MM.1S (cell line): Measurements from ENCODE around the gene CHCHD3.

ENCODE experiments used
- DNase-seq: peaks from one replicate; pipeline ENCODE4 v3.0.0-alpha.2; 2015
- H2AFZ ChIP-seq: fragments of 300-600 bp; sonication (generic); 2 replicates; pipeline ENCODE4 v1.6.0; 2016; ENCODE audit warnings: antibody characterized with exemption, low read length
- H3F3A ChIP-seq: fragments of 300-600 bp; sonication (generic); 2 replicates; pipeline ENCODE4 v1.6.1; 2016; ENCODE audit warnings: mild to moderate bottlenecking, antibody characterized with exemption, low read length, moderate library complexity, mixed read lengths; ENCODE audit not compliant: insufficient read depth
- H3K27ac ChIP-seq: fragments of 300-600 bp; sonication (generic); 2 replicates; pipeline ENCODE4 v1.5.1; 2016; ENCODE audit warnings: mild to moderate bottlenecking, low read length
- H3K27me3 ChIP-seq: fragments of 300-600 bp; sonication (generic); replicated peaks from 2 replicates; pipeline ENCODE4 v1.6.0; 2016; ENCODE audit warnings: low read length; ENCODE audit not compliant: insufficient read depth
- H3K36me3 ChIP-seq: fragments of 300-600 bp; sonication (generic); replicated peaks from 2 replicates; pipeline ENCODE4 v1.6.1; 2016; ENCODE audit warnings: mild to moderate bottlenecking, low read length, mixed read lengths; ENCODE audit not compliant: insufficient read depth
- H3K4me1 ChIP-seq: fragments of 300-600 bp; sonication (generic); 2 replicates; pipeline ENCODE4 v1.6.1; 2016; ENCODE audit warnings: low read length, mixed read lengths
- H3K4me2 ChIP-seq: fragments of 300-600 bp; sonication (generic); 2 replicates; pipeline ENCODE4 v1.6.0; 2016; ENCODE audit warnings: low read depth, low read length
- H3K4me3 ChIP-seq: fragments of 300-600 bp; sonication (generic); 2 replicates; pipeline ENCODE4 v1.5.1; 2016; ENCODE audit warnings: low read length, mixed read lengths
- H3K79me2 ChIP-seq: fragments of 300-600 bp; sonication (generic); 2 replicates; pipeline ENCODE4 v1.6.1; 2016; ENCODE audit warnings: mixed run types, low read length, mixed read lengths
- H3K9ac ChIP-seq: fragments of 300-600 bp; sonication (generic); 2 replicates; pipeline ENCODE4 v1.6.1; 2016; ENCODE audit warnings: low read length, mixed read lengths
- H3K9me2 ChIP-seq: fragments of 300-600 bp; sonication (generic); replicated peaks from 2 replicates; pipeline ENCODE4 v1.6.1; 2016; ENCODE audit warnings: mild to moderate bottlenecking, low read length, mixed read lengths; ENCODE audit not compliant: insufficient read depth
- H3K9me3 ChIP-seq: fragments of 300-600 bp; sonication (generic); replicated peaks from 2 replicates; pipeline ENCODE4 v1.6.1; 2016; ENCODE audit warnings: mild to moderate bottlenecking, low read length, mixed read lengths; ENCODE audit not compliant: insufficient read depth
- H4K20me1 ChIP-seq: fragments of 300-600 bp; sonication (generic); 2 replicates; pipeline ENCODE4 v1.6.1; 2016; ENCODE audit warnings: mild to moderate bottlenecking, low read length, moderate library complexity, mixed read lengths; ENCODE audit not compliant: insufficient read depth
- EZH2 ChIP-seq: fragments of 300-600 bp; sonication (generic); optimal IDR thresholded peaks from 2 replicates; pipeline ENCODE3; 2017; ENCODE audit warnings: low read depth, mild to moderate bottlenecking, antibody characterized with exemption, low read length, mixed read lengths
- EZH2phosphoT487 ChIP-seq: fragments of 300-600 bp; sonication (generic); IDR thresholded peaks from 2 replicates; pipeline ENCODE4 v1.6.1; 2018; ENCODE audit warnings: antibody characterized with exemption, low read length
- TF ChIP-seq, protein P1 (sequence below): fragments of 300-600 bp; sonication (generic); IDR thresholded peaks from 2 replicates; pipeline ENCODE4 v1.5.1; 2016; ENCODE audit warnings: antibody characterized with exemption, low read length, mixed read lengths

Gene CHCHD3

GRCh38 chr7:133059263-133059662, 22.6 kb downstream of the CHCHD3 start:
- no peaks in the 10 kb centered on the region for H3F3A ChIP-seq
- TF ChIP-seq EZH2phosphoT487: no peak
- TF ChIP-seq, protein P1, sequence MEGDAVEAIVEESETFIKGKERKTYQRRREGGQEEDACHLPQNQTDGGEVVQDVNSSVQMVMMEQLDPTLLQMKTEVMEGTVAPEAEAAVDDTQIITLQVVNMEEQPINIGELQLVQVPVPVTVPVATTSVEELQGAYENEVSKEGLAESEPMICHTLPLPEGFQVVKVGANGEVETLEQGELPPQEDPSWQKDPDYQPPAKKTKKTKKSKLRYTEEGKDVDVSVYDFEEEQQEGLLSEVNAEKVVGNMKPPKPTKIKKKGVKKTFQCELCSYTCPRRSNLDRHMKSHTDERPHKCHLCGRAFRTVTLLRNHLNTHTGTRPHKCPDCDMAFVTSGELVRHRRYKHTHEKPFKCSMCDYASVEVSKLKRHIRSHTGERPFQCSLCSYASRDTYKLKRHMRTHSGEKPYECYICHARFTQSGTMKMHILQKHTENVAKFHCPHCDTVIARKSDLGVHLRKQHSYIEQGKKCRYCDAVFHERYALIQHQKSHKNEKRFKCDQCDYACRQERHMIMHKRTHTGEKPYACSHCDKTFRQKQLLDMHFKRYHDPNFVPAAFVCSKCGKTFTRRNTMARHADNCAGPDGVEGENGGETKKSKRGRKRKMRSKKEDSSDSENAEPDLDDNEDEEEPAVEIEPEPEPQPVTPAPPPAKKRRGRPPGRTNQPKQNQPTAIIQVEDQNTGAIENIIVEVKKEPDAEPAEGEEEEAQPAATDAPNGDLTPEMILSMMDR: no peak
- TF ChIP-seq EZH2: no peak
- H4K20me1 ChIP-seq: peaks cover 11% of the 10 kb centered on the region; the same call in 1 of the 2 replicates
- no peak overlapping the region for H3K4me2 ChIP-seq
- H3K9me3 ChIP-seq: no peaks in the 10 kb centered on the region
- H2AFZ ChIP-seq: no peak overlapping the region
- no peaks in the 10 kb centered on the region for H3K27me3 ChIP-seq
- H3K79me2 ChIP-seq: peaks cover 91% of the 10 kb centered on the region
- H3K4me3 ChIP-seq: no peak overlapping the region
- H3K27ac ChIP-seq: no peak overlapping the region
- H3K4me1 ChIP-seq: 0 out of 2 replicates have a peak, but pooled peaks cover 3% of the 10 kb centered on the region
- H3K9me2 ChIP-seq: no peaks in the 10 kb centered on the region
- DNase-seq: no peak
- H3K9ac ChIP-seq: no peak overlapping the region
- H3K36me3 ChIP-seq: no peaks in the 10 kb centered on the region

GRCh38 chr7:133056370-133057238, 25.3 kb downstream of the CHCHD3 start:
- Histone ChIP-seq H3K4me1 (0 out of 2 replicates have a peak, but pooled peaks cover 3% of the 10 kb centered on the region), H3K27me3 (no peaks in the 10 kb centered on the region), H3F3A (no peaks in the 10 kb centered on the region), H3K9me3 (no peaks in the 10 kb centered on the region), H4K20me1 (peaks cover 15% of the 10 kb centered on the region; the same call in 1 of the 2 replicates), H3K4me2 (no peak overlapping the region), H3K4me3 (no peak overlapping the region), H3K79me2 (peaks cover 91% of the 10 kb centered on the region), H2AFZ (no peak overlapping the region), H3K9ac (no peak overlapping the region), H3K27ac (no peak overlapping the region), H3K36me3 (no peaks in the 10 kb centered on the region), H3K9me2 (no peaks in the 10 kb centered on the region)
- TF ChIP-seq EZH2phosphoT487 (no peak), EZH2 (no peak)
- TF ChIP-seq, protein P1: no peak
- DNase-seq: no peak

DNA sequence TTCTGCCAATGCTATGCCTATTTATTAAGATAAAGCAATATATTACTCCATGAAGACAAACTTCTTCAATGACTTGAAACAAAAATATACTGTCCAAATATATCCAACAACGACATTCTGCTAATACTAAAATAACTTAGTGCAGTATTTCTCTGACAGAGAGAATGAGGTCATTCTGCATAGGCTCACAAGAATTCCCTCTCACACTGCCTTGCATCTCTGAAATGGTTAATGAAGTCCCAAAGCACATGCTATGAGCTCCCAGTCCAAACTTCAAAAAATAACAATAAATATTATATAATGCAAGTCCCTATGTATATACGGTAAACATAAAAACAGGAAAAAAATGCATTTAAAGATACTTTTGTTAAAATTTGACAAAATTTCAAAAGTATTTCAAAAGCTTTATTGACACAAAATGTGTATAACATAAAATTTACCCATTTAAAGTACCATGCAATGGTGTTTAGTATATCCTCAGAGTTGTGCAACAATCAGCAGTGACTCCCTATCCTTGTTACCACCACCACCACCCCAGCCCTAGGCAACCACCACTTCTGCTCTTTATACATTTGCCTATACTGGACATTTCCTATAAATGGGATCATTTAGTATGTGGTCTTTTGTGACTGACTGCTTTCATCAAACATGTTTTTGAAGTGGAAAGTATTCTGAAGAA, 27.6 kb downstream of the CHCHD3 start:
- no peaks in the 10 kb centered on the region for H3K9me2 ChIP-seq
- H4K20me1 ChIP-seq: peaks cover 18% of the 10 kb centered on the region; the same call in 1 of the 2 replicates
- H3F3A ChIP-seq: no peaks in the 10 kb centered on the region
- no peaks in the 10 kb centered on the region for H3K27me3 ChIP-seq
- no peak overlapping the region for H3K4me2 ChIP-seq
- TF ChIP-seq, protein P1: no peak
- TF ChIP-seq EZH2phosphoT487: no peak
- TF ChIP-seq EZH2: no peak
- H3K4me1 ChIP-seq: 0 out of 2 replicates have a peak, but pooled peaks cover 3% of the 10 kb centered on the region
- H3K9me3 ChIP-seq: no peaks in the 10 kb centered on the region
- H3K27ac ChIP-seq: no peak overlapping the region
- H2AFZ ChIP-seq: no peak overlapping the region
- no peak for DNase-seq
- no peak overlapping the region for H3K9ac ChIP-seq
- no peaks in the 10 kb centered on the region for H3K36me3 ChIP-seq
- peaks cover 91% of the 10 kb centered on the region for H3K79me2 ChIP-seq
- no peak overlapping the region for H3K4me3 ChIP-seq
